Nephron (organoid): ENCODE measurements around the gene DHRSX.
"Not testable (repeated sequence)": the region's sequence is repeated elsewhere in the genome, so short reads cannot be mapped to it uniquely, and the experiment has no call there.

Source experiments
- H3K27ac Mint-ChIP-seq, 3 experiments: 2 replicates each; pipeline ENCODE4 v1.8.0; 2020; ENCODE audit warnings: mixed read lengths in 3 of 3, mild to moderate bottlenecking in 2 of 3, moderate library complexity in 1 of 3
- H3K27me3 Mint-ChIP-seq: 2 replicates; pipeline ENCODE4 v1.8.0; 2021; ENCODE audit warnings: low read depth, mild to moderate bottlenecking, moderate library complexity, mixed read lengths
- H3K36me3 Mint-ChIP-seq: 2 replicates; pipeline ENCODE4 v1.8.0; 2020; ENCODE audit warnings: low read depth, mixed read lengths
- H3K4me1 Mint-ChIP-seq: 2 replicates; pipeline ENCODE4 v1.8.0; 2020; ENCODE audit warnings: mixed read lengths
- H3K4me3 Mint-ChIP-seq, 3 experiments: 2 replicates each; pipeline ENCODE4 v1.8.0; 2020; ENCODE audit warnings: mild to moderate bottlenecking in 3 of 3, mixed read lengths in 3 of 3, moderate library complexity in 2 of 3
- H3K9me3 Mint-ChIP-seq: 2 replicates; pipeline ENCODE4 v1.8.0; 2020; ENCODE audit warnings: mixed read lengths
- TF ChIP-seq, protein P1 (sequence below), 3 experiments: fragments of 200-600 bp; sonication (generic); IDR thresholded peaks; one replicate each; pipeline ENCODE4 v1.5.0; 2021; ENCODE audit warnings: antibody characterized with exemption in 3 of 3; ENCODE audit not compliant: unreplicated experiment in 3 of 3

The DHRSX gene

DNA sequence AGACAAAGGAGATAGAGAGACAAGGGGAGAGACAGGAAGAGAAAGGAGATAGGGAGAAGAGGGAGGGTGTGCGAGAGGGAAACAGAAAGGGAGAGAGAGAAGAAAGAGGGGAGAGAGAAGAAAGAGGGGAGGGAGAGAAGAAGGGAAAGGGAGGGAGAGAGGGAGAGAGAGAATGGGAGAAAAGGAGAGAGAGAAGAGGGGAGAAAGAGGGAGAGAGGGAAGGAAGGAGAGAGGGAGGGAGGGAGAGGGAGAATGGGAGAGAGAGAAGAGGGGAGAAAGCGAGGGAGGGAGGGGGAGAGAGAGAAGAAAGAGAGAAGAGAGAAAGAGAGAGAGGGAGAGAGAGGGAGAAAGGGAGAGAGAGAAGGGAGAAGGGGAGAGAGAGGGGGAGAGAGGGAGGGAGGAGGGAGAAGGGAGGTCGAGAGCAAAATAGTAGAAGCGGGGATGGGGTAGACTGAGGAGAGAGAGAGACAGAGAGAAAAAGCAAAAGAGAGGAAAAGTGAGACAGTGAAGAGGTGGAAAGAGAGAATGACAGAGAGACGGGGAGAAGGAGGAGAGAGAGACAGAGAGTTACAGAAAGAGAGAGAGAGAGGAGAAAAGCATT, 218.2 kb downstream of the DHRSX start:
- H3K27ac Mint-ChIP-seq = no peak overlapping the region
- peaks cover 21% of the 10 kb centered on the region for H3K9me3 Mint-ChIP-seq
- H3K27me3 Mint-ChIP-seq = peaks cover 6% of the 10 kb centered on the region
- no peak overlapping the region for H3K4me3 Mint-ChIP-seq
- H3K4me1 Mint-ChIP-seq = no peaks in the 10 kb centered on the region
- peaks cover 42% of the 10 kb centered on the region for H3K36me3 Mint-ChIP-seq
- TF ChIP-seq, protein P1, sequence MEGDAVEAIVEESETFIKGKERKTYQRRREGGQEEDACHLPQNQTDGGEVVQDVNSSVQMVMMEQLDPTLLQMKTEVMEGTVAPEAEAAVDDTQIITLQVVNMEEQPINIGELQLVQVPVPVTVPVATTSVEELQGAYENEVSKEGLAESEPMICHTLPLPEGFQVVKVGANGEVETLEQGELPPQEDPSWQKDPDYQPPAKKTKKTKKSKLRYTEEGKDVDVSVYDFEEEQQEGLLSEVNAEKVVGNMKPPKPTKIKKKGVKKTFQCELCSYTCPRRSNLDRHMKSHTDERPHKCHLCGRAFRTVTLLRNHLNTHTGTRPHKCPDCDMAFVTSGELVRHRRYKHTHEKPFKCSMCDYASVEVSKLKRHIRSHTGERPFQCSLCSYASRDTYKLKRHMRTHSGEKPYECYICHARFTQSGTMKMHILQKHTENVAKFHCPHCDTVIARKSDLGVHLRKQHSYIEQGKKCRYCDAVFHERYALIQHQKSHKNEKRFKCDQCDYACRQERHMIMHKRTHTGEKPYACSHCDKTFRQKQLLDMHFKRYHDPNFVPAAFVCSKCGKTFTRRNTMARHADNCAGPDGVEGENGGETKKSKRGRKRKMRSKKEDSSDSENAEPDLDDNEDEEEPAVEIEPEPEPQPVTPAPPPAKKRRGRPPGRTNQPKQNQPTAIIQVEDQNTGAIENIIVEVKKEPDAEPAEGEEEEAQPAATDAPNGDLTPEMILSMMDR (IDR thresholded peaks at IDR 0.05; ENCODE audit: unreplicated experiment in 3 of 3) = no peak

DNA sequence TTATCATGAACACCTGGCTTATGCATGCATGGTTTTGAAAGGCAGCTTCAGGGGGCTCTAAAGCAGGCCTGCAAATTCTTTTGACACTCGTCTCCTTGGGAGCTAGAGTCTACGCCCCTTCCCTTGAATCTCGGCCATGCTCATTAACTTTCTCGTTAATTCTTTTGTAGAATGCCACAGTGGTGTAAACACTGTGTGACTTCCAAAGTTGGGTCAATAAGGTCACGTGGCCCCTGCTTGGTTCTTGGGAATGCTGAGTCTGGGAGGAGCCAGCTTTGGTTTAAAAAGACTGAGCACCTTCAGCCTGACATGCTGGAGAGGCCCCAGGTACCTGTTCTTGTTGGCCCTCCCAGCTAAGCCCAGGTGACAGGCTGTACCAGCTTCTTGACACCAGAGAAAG, 228.4 kb downstream of the DHRSX start:
- H3K4me3 Mint-ChIP-seq = no peak overlapping the region
- H3K36me3 Mint-ChIP-seq = peaks cover 16% of the 10 kb centered on the region
- TF ChIP-seq, protein P1 (IDR thresholded peaks at IDR 0.05; ENCODE audit: unreplicated experiment in 3 of 3) = no peak
- H3K9me3 Mint-ChIP-seq = peaks cover 3% of the 10 kb centered on the region
- no peaks in the 10 kb centered on the region for H3K4me1 Mint-ChIP-seq
- H3K27me3 Mint-ChIP-seq = no peaks in the 10 kb centered on the region
- H3K27ac Mint-ChIP-seq = peak overlapping the region in 1 of 3 experiments; percentile 56

DNA sequence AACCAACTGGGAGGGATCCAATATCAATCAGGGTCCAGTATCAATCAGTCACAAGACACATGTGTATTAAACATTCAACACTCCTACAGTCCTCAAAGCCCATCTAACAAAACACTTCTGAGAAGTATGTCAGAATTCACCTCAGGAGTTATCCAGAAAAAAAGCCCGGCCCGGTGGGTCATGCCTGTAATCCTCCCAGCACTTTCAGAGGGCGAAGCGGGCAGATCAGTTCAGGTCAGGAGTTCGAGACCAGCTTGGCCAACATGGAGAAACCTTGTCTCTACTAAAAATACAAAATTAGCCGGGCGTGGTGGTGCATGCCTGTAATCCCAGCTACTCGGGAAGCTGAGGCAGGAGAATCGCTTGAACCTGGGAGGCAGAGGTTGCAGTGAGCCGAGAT, 229.2 kb downstream of the DHRSX start:
- Mint-ChIP-seq H3K27ac (peak overlapping the region in 1 of 3 experiments; percentile 56), H3K36me3 (peaks cover 19% of the 10 kb centered on the region)
- H3K27me3 Mint-ChIP-seq, H3K4me1 Mint-ChIP-seq, H3K4me3 Mint-ChIP-seq, H3K9me3 Mint-ChIP-seq: not testable (repeated sequence)

DNA sequence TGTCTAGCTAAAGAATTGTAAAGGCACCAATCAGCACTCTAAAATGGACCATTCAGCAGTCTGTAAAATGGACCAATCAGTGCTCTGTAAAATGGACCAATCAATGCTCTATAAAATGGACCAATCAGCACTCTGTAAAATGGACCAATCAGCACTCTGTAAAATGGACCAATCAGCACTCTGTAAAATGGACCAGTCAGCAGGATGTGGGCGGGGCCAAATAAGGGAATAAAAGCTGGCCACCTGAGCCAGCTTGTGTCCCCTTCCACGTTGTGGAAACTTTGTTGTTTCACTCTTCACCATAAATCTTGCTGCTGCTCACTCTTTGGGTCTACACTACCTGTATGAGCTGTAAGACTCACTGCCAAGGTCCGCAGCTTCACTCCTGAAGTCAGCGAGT, 230.0 kb downstream of the DHRSX start:
- peaks cover 15% of the 10 kb centered on the region for H3K36me3 Mint-ChIP-seq
- not testable (repeated sequence) for H3K4me3 Mint-ChIP-seq, H3K4me1 Mint-ChIP-seq, H3K27me3 Mint-ChIP-seq, H3K9me3 Mint-ChIP-seq
- peak overlapping the region in 1 of 3 experiments; percentile 56 for H3K27ac Mint-ChIP-seq

DNA sequence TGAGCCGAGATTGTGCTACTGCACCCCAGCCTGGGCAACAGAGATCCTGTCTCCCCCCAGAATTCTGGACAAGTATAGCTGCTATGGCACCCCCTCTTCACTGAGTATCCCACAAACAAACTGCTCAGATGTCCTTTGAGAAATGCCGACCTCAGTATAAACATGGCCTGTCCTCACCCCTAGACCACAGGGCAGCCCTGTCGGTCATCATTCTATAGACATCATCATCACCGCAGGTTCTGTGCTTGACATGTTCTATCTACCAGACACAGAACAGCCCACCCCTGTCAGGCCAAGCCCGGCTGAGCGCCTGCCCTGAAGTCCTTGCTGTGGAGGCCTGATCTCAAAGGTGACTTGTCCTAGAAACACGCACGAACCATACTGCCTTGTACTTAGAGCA, 232.9 kb downstream of the DHRSX start:
- Mint-ChIP-seq H3K27ac (no peak overlapping the region), H3K27me3 (no peaks in the 10 kb centered on the region), H3K4me1 (no peaks in the 10 kb centered on the region), H3K36me3 (peaks cover 10% of the 10 kb centered on the region), H3K4me3 (no peak overlapping the region), H3K9me3 (no peaks in the 10 kb centered on the region)
- TF ChIP-seq, protein P1 (IDR thresholded peaks at IDR 0.05; ENCODE audit: unreplicated experiment in 3 of 3) = no peak

DNA sequence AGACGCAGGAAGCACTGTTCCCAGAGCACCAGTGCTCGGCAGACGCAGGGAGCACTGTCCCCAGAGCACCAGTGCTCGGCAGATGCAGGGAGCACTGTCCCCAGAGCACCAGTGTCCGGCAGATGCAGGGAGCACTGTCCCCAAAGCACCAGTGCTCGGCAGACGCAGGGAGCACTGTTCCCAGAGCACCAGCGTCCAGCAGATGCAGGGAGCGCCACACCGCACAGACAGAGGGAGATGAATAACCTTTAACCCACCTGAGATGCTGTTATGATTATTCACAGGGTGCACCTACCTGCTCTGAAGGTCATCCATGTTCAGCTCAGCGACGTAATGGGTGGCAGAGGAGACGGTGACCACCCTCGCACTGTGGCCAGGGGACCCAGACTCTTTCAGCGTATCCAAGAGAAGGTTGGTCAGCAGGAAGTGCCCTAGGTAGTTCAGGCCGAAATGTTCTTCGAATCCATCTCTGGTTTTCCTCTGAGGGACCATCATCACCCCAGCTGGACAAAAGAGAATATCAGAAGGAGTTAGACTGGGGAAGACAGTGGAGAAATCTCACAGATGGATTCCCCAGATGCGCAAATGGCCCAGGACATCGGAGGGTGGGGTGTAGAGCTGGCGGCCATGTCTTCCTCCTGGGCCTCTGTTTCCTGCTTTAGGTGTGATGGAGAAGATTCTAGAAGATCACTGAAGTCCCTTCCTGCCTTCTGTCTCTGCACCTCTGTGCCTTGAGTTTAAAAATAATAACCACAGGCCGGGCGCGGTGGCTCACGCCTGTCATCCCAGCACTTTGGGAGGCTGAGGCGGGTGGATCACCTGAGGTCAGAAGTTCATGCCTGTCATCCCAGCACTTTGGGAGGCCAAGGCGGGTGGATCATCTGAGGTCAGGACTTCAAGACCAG, 234.1 kb downstream of the DHRSX start:
- TF ChIP-seq, protein P1 (IDR thresholded peaks at IDR 0.05; ENCODE audit: unreplicated experiment in 3 of 3) = no peak
- Mint-ChIP-seq H3K27ac (no peak overlapping the region), H3K27me3 (no peaks in the 10 kb centered on the region), H3K4me1 (no peaks in the 10 kb centered on the region), H3K9me3 (no peaks in the 10 kb centered on the region), H3K4me3 (no peak overlapping the region), H3K36me3 (peaks cover 10% of the 10 kb centered on the region)

DNA sequence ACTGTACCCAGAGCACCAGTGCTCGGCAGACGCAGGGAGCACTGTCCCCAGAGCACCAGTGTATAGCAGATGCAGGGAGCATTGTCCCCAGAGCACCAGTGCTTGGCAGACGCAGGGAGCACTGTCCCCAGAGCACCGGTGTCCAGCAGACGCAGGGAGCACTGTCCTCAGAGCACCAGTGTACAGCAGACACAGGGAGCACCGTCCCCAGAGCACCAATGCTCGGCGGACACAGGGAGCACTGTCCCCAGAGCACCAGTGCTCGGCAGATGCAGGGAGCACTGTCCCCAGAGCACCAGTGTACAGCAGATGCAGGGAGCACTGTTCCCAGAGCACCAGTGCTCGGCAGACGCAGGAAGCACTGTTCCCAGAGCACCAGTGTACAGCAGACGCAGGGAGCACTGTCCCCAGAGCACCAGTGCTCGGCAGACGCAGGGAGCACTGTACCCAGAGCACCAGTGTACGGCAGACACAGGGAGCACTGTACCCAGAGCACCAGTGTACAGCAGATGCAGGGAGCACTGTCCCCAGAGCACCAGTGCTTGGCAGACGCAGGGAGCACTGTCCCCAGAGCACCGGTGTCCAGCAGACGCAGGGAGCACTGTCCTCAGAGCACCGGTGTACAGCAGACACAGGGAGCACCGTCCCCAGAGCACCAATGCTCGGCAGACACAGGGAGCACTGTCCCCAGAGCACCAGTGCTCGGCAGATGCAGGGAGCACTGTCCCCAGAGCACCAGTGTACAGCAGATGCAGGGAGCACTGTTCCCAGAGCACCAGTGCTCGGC, 234.9 kb downstream of the DHRSX start:
- not testable (repeated sequence) for H3K4me1 Mint-ChIP-seq, H3K4me3 Mint-ChIP-seq, H3K27me3 Mint-ChIP-seq, H3K9me3 Mint-ChIP-seq, H3K27ac Mint-ChIP-seq
- peaks cover 10% of the 10 kb centered on the region for H3K36me3 Mint-ChIP-seq
